Measurements from ENCODE around the gene E2F2. TPM values are rescaled to one million over a fixed set of nuclear protein-coding genes. Genes with fewer than 3 reads are reported as not detected.

The E2F2 gene
- total and polyA plus RNA-seq, 2 of the 13 experiments (the other 11 are each of a cell fraction or from before 2014, with no cell fraction given): 0.65 to 6.6 TPM

GRCh38 chr1:23544444-23545389, 13.7 kb upstream of the E2F2 start (continued):
- TF ChIP-seq HMGXB4 (CRISPR knock-in tag; IDR thresholded peaks at IDR 0.05; ENCODE audit: borderline replicate concordance in 1 of 2, low read depth in 1 of 2): peak in 1 of 2 experiments; percentile 31; a peak in 1 of 4 replicates
- 0 out of 2 replicates have a peak, but pooled peaks have one; percentile 36 for TF ChIP-seq ZNF580 (CRISPR knock-in tag; IDR thresholded peaks at IDR 0.05; ENCODE audit: borderline replicate concordance, low read depth)
- 0 out of 2 replicates have a peak, but pooled peaks have one; percentile 28 for TF ChIP-seq FOXC1 (CRISPR knock-in tag; IDR thresholded peaks at IDR 0.05; ENCODE audit: borderline replicate concordance)
- peak; percentile 21; the same call in 1 of the 2 replicates for TF ChIP-seq ZNF350 (CRISPR knock-in tag; IDR thresholded peaks at IDR 0.05; ENCODE audit: borderline replicate concordance, low read depth)
- peak; percentile 18; the same call in 1 of the 3 replicates for TF ChIP-seq MXI1 (IDR thresholded peaks at IDR 0.05; ENCODE audit: borderline replicate concordance, low read depth, low read length)
- TF ChIP-seq CREB1 (IDR thresholded peaks at IDR 0.05): no peak
- TF ChIP-seq CREB1 (CRISPR knock-in tag; IDR thresholded peaks at IDR 0.05): 0 out of 2 replicates have a peak, but pooled peaks have one; percentile 21
- peak; percentile 32; the same call in 1 of the 2 replicates for TF ChIP-seq ZFX (CRISPR knock-in tag; IDR thresholded peaks at IDR 0.05; ENCODE audit: low read depth)
- peak in 1 of 2 experiments; percentile 47; a peak in 1 of 4 replicates for TF ChIP-seq KLF16 (CRISPR knock-in tag; IDR thresholded peaks at IDR 0.05)

All from HepG2 (cell line).